A673 (cell line): ENCODE measurements around the gene SP7.

ENCODE experiments used
- CTCF ChIP-seq: fragments of 300-800, 200-600 bp; sonication (generic); conservative IDR thresholded peaks from 2 replicates; pipeline ENCODE4 v1.5.1; 2017; ENCODE audit warnings: low read depth, mild to moderate bottlenecking, antibody characterized with exemption, low read length, moderate library complexity, mixed read lengths
- EZH2 ChIP-seq: fragments of 200-600 bp; sonication (generic); IDR thresholded peaks from 2 replicates; pipeline ENCODE4 v1.6.1; 2017; ENCODE audit warnings: borderline replicate concordance, low read depth, mild to moderate bottlenecking, mixed read lengths, antibody characterized with exemption, low read length; ENCODE audit not compliant: poor library complexity, severe bottlenecking

GRCh38 chr12:53286448-53286847, 49.7 kb downstream of the SP7 start:
- TF ChIP-seq CTCF, result no peak
- no peak for TF ChIP-seq EZH2
